Nasal cavity respiratory epithelium epithelial cell of viscerocranial mucosa (primary cell): ENCODE measurements around the gene DYNLL2. TPM values are rescaled to one million over a fixed set of nuclear protein-coding genes. Genes with fewer than 3 reads are reported as not detected.

Experiments
- total RNA-seq: library from RNA; depleted of rRNA; stranded (reverse); fragments of >200 nt; gene quantifications from 2 replicates; pipeline ENCODE4 v1.2.3, GENCODE V29; 2014

The DYNLL2 gene
- total RNA-seq: 21.9 and 36.1 TPM in 2 replicates

GRCh38 chr17:58082870-58083490 lies at the start of gene DYNLL2:
Gene DYNLL2 (plus strand): TSS chr17:58083419. CDS start chr17:58087091, 3,672 bp downstream.

Other genes starting within 250 kb of the DYNLL2 start
- 29.1 and 36.6 TPM in 2 replicates for gene MRPS23, start 233.4 kb upstream of the DYNLL2 start, total RNA-seq
- 3.4 and 10.8 TPM in 2 replicates for gene CUEDC1, start 128.0 kb upstream of the DYNLL2 start, total RNA-seq
- gene VEZF1, start 95.2 kb upstream of the DYNLL2 start, total RNA-seq: 21.9 and 39.3 TPM in 2 replicates
- 145 and 263 TPM in 2 replicates for gene SRSF1, start 76.2 kb upstream of the DYNLL2 start, total RNA-seq
- gene OR4D1, start 65.0 kb downstream of the DYNLL2 start, total RNA-seq: not detected in 2 replicates
- not detected in 2 replicates for gene OR4D2, start 83.6 kb downstream of the DYNLL2 start, total RNA-seq
- not detected in 2 replicates for gene EPX, start 109.3 kb downstream of the DYNLL2 start, total RNA-seq
- gene MKS1, start 135.8 kb downstream of the DYNLL2 start, total RNA-seq: 10.6 and 11.5 TPM in 2 replicates
- under 0.01 and 0.21 TPM in 2 replicates for gene LPO, start 155.2 kb downstream of the DYNLL2 start, total RNA-seq
- not detected in 2 replicates for gene MPO, start 197.5 kb downstream of the DYNLL2 start, total RNA-seq
- under 0.01 and 0.93 TPM in 2 replicates for gene TSPOAP1, start 245.4 kb downstream of the DYNLL2 start, total RNA-seq